GM18951 (cell line): ENCODE results near the gene NKTR.

Experiments used
- POLR2A ChIP-seq: IDR thresholded peaks from 4 replicates; pipeline ENCODE4 v1.6.1; 2011; ENCODE audit warnings: mild to moderate bottlenecking; ENCODE audit not compliant: insufficient read length, insufficient read depth; ENCODE audit errors: extremely low read depth
- in situ Hi-C: fragments of 300-500 bp; cut with MboI; formaldehyde crosslinking; loops from one replicate; pipeline ENCODE4 v1.12.0; 2022; ENCODE audit warnings: low sequenced_read_pairs, mixed read lengths, inconsistent platforms; ENCODE audit not compliant: unreplicated experiment

NKTR gene

GRCh38 chr3:42697289-42698051 is 97.0 kb downstream of the NKTR start:
- no peak for TF ChIP-seq POLR2A
- in situ Hi-C loops: no loop called here
